ENCODE results near the gene DCC. TPM values are rescaled to one million over a fixed set of nuclear protein-coding genes. Genes with fewer than 3 reads are reported as not detected.

The DCC gene
- total RNA-seq, 1 experiment from 2014 or later, result not detected

DNA sequence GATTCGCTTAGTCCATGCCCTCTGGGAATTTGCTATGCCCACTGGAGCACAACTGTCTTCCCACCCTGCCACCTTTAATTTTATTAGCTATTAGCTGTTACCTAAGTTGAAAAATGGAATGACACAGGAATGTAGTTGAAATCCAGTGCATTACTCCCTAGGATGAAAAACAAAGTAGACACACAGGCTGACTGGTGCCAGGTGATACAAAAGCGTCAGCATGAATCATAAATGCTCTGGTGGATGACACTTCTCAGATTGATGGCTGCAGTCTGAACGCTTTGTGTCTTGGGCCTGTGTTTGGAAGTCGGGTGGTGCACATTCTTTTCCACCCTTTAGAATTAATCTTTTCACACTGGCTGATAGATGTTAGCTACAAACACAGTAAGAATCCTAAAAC is 802.0 kb downstream of the DCC start:
- Histone ChIP-seq H3K27me3 (replicated peaks) (no peaks in the 10 kb centered on the region), H3K4me3 (no peak overlapping the region), H3K27ac (no peak overlapping the region), H3K36me3 (no peaks in the 10 kb centered on the region), H3K9me3 (replicated peaks) (no peaks in the 10 kb centered on the region), H3K4me1 (replicated peaks) (no peaks in the 10 kb centered on the region)
- no peak for DNase-seq (ENCODE audit: low read depth in 1 of 2, low spot score in 2 of 2)

DNA sequence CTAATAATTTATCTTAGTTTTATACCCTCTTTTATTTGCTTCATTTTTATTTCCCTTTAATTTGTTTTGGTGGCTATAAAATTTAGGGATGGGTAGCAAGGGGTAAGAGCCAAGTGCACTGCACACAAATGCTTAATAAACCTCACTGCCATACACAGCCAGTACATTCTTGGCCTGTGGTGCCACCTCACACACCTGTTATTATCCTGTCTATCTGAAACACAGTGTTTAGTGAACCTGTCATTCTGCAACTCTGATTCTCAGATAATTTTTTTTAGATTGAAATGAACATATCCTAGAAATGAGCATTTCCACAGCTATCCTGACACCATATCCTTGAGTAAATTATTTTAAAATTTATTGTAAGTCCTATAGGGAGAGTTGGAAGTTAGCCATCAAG is 807.5 kb downstream of the DCC start:
- no peak overlapping the region for H3K27ac ChIP-seq
- H3K9me3 ChIP-seq (replicated peaks), result no peaks in the 10 kb centered on the region; the same call in 1 of the 2 replicates
- H3K4me1 ChIP-seq (replicated peaks), result no peaks in the 10 kb centered on the region
- no peak overlapping the region for H3K4me3 ChIP-seq
- no peak for DNase-seq (ENCODE audit: low read depth in 1 of 2, low spot score in 2 of 2)
- H3K27me3 ChIP-seq (replicated peaks), result no peaks in the 10 kb centered on the region
- H3K36me3 ChIP-seq, result no peaks in the 10 kb centered on the region

DNA sequence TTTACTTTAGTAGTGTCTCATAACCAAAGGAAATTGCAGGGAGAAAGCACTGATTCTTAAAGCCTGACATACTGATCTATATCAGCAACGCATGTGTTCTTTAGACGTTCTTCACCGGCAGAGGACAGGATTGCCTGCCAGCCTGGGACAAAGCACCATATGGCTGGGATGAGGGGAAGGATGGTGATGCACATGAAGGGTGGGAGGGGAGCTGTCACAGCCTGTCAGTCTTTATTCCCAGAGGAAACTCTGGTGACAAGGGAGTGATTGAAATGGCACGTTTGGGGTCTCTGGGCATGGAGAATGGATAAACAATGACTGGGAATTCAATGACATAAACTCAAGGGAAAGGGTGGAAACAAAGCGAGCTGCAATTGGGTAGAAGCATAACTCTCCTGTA is 808.1 kb downstream of the DCC start:
- H3K27me3 ChIP-seq (replicated peaks), result no peaks in the 10 kb centered on the region
- H3K36me3 ChIP-seq, result no peaks in the 10 kb centered on the region
- H3K4me3 ChIP-seq, result no peak overlapping the region
- no peaks in the 10 kb centered on the region for H3K4me1 ChIP-seq (replicated peaks)
- no peak overlapping the region for H3K27ac ChIP-seq
- no peak for DNase-seq (ENCODE audit: low read depth in 1 of 2, low spot score in 2 of 2)
- H3K9me3 ChIP-seq (replicated peaks), result no peaks in the 10 kb centered on the region; the same call in 1 of the 2 replicates

DNA sequence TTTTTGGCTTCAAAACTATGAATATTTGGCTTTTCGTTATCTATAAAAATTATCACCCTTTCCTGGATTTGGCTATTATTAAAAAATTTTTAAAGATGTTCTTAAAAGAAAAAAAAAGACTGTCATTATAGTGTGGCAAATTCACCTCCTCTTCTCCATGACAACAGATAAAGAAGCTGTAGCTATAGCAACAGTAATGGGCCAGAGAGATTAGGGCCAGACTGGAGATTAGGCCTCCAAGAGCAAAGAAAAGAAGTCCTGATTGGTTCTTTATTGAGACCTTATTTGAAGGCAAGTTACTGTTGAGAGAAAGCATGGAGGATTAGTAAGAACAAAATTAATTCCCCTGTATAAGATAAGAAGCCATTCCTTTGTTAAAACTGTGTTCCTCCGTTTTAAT is 812.5 kb downstream of the DCC start:
- no peaks in the 10 kb centered on the region for H3K4me1 ChIP-seq (replicated peaks)
- no peaks in the 10 kb centered on the region for H3K27me3 ChIP-seq (replicated peaks)
- H3K4me3 ChIP-seq, result no peak overlapping the region
- H3K36me3 ChIP-seq, result no peaks in the 10 kb centered on the region
- no peak overlapping the region for H3K27ac ChIP-seq
- peaks cover 2% of the 10 kb centered on the region for H3K9me3 ChIP-seq (replicated peaks)
- DNase-seq (ENCODE audit: low read depth in 1 of 2, low spot score in 2 of 2), result no peak

DNA sequence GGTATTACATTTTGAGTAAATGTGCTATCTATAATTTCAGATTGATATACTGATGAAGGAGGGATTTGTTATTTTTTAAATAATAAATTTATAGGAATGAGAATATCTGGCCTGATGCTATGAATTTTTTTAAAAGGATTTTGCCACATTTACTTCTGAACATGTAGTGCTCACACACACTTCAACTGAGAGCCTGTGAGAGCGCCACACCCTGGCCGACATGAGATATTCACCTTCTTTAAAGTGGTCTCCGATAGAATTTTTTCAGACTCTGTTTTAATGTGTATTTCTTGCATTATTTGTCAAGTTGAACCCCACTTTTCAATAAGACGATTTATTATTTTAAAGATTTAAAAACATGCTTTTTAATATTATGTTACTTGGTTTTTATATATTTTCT is 813.3 kb downstream of the DCC start:
- Histone ChIP-seq H3K36me3 (no peaks in the 10 kb centered on the region), H3K27me3 (replicated peaks) (no peaks in the 10 kb centered on the region), H3K27ac (no peak overlapping the region), H3K4me1 (replicated peaks) (no peaks in the 10 kb centered on the region), H3K9me3 (replicated peaks) (peaks cover 2% of the 10 kb centered on the region; the same call in 1 of the 2 replicates), H3K4me3 (no peak overlapping the region)
- DNase-seq (ENCODE audit: low read depth in 1 of 2, low spot score in 2 of 2), result no peak

DNA sequence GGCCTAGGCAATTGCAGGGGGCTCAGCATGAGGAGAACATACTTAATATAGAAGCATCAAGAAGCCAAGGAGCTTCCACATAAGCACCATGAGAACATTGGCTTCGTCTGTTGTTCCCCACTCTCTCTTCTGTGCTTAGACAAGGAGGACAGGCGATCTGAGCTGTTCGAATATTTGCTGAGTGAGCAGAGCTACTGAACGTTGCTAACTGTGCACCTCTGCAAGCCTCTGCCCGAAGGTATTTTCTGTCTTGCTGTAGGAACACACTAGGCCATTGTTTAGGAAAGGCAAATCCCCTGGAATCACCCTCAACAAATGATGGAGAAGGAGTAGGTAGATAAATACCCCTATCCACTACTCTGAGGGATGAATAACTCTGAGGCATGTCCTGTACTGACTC is 813.8 kb downstream of the DCC start:
- Histone ChIP-seq H3K4me1 (replicated peaks) (no peaks in the 10 kb centered on the region), H3K27me3 (replicated peaks) (no peaks in the 10 kb centered on the region), H3K27ac (no peak overlapping the region), H3K9me3 (replicated peaks) (peaks cover 2% of the 10 kb centered on the region; the same call in 1 of the 2 replicates), H3K36me3 (no peaks in the 10 kb centered on the region), H3K4me3 (no peak overlapping the region)
- DNase-seq (ENCODE audit: low read depth in 1 of 2, low spot score in 2 of 2), result no peak

DNA sequence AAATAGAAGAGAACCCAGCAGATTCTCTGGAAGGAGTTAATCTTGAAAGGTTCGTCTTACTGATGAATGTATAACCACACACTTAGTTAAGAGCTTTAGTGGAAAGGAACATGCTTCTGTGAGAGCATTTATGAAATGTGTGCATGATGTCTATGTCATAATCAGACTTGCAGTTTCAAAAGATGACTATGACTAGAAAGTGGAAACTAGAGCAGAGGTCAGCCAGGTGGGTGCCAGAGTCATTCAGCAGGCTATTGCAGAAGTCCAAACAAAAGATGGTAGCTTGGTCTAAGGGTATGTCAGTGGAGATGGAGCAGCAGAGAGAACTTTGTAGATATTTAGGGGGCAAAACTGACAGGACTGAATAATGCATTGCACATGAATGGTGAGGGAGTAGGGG is 825.8 kb downstream of the DCC start:
- H3K36me3 ChIP-seq, result no peaks in the 10 kb centered on the region
- no peak overlapping the region for H3K27ac ChIP-seq
- no peaks in the 10 kb centered on the region for H3K27me3 ChIP-seq (replicated peaks)
- DNase-seq (ENCODE audit: low read depth in 1 of 2, low spot score in 2 of 2), result no peak
- H3K4me3 ChIP-seq, result no peak overlapping the region
- no peaks in the 10 kb centered on the region for H3K4me1 ChIP-seq (replicated peaks)
- no peaks in the 10 kb centered on the region; the same call in none of the 2 replicates for H3K9me3 ChIP-seq (replicated peaks)

DNA sequence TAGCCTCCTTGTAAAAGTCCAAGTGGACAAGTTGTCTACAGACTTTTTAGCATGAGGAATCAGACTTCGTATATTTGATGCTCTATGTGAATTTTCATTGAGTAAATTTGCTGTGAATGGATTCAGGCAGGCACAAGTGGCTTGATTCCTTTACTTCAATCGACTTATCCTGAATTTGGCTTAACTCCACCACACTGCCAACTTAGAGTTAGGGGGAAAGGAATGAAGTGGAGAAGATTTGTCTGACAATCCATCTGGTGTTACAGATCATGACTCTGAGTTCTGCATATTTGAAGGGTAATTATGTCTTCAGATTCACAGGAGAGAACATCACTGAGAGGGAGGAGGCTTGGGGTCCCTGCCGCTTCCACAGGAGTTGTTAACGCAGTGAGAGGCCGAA is 829.3 kb downstream of the DCC start:
- no peak for DNase-seq (ENCODE audit: low read depth in 1 of 2, low spot score in 2 of 2)
- Histone ChIP-seq H3K9me3 (replicated peaks) (no peaks in the 10 kb centered on the region; the same call in 1 of the 2 replicates), H3K4me3 (no peak overlapping the region), H3K4me1 (replicated peaks) (no peaks in the 10 kb centered on the region), H3K27me3 (replicated peaks) (no peaks in the 10 kb centered on the region), H3K36me3 (no peaks in the 10 kb centered on the region), H3K27ac (no peak overlapping the region)

DNA sequence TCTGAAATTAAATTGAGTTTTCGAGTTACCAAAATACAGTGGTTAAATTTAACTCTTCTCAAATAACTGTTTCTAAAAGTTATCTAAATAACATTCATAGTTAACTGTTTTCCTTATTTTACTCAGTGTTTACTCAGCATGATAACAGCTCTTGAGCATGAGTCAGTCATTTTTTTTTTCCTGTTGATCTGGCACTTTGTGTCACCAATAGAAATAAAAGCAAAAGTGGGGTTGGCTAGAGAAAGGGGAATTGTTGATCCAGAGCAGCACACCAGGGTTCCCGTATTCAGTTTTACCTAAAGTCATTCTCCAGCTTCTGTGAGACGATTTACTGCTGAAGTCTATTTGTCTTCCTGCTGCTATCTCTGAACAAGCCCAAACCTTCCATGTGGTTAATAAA is 851.6 kb downstream of the DCC start:
- Histone ChIP-seq H3K27me3 (replicated peaks) (no peaks in the 10 kb centered on the region), H3K36me3 (no peaks in the 10 kb centered on the region)

DNA sequence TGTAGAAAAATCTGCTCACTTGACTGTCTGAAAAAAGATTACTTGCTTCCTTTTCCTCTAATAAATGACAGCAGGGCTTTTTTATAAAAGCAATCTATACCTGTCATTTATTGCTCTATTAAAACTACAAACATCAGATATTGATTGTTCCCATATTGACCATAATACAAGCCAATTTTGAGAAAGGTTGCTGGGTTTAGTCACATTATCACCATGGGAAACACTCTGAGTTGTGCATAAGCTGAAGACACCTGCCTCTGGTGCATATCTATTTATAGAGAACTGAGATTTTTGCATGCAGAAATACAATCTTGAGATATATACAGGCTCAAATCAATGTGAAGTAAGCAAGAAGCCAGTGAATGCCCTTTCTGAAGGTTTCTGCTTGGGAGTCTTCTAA is 853.9 kb downstream of the DCC start:
- no peak for DNase-seq (ENCODE audit: low read depth in 1 of 2, low spot score in 2 of 2)
- H3K9me3 ChIP-seq (replicated peaks), result no peaks in the 10 kb centered on the region; the same call in 1 of the 2 replicates
- H3K36me3 ChIP-seq, result no peaks in the 10 kb centered on the region
- H3K4me1 ChIP-seq (replicated peaks), result no peaks in the 10 kb centered on the region
- H3K27me3 ChIP-seq (replicated peaks), result no peaks in the 10 kb centered on the region
- H3K4me3 ChIP-seq, result no peak overlapping the region
- no peak overlapping the region for H3K27ac ChIP-seq

More for the DNA sequence above, 851.6 kb downstream of the DCC start:
- Histone ChIP-seq H3K4me1 (replicated peaks) (no peaks in the 10 kb centered on the region), H3K27ac (no peak overlapping the region), H3K9me3 (replicated peaks) (no peaks in the 10 kb centered on the region; the same call in 1 of the 2 replicates), H3K4me3 (no peak overlapping the region)
- no peak for DNase-seq (ENCODE audit: low read depth in 1 of 2, low spot score in 2 of 2)

DNA sequence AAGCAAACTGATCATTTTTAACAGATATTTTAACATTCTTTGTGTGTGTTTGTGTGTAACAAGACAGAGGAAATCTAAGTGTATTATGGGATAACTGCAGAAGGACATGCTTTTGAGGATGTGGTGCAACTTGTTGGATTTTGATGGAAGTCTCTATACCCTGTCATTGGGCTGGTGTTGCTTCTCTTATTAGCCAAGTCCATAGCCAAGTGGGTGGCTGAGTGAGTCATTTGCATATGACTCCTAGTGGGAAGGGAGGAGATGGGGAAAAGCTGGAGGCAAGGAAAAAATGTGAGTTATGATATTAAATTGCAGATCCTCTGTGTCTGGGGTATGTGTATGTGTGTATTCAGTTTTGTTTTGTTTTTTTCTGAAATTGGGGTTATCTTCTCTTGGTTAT is 879.9 kb downstream of the DCC start:
- Histone ChIP-seq H3K36me3 (no peaks in the 10 kb centered on the region), H3K4me1 (replicated peaks) (no peaks in the 10 kb centered on the region), H3K9me3 (replicated peaks) (peaks cover 5% of the 10 kb centered on the region; the same call in 1 of the 2 replicates), H3K4me3 (no peak overlapping the region), H3K27me3 (replicated peaks) (no peaks in the 10 kb centered on the region), H3K27ac (no peak overlapping the region)
- no peak for DNase-seq (ENCODE audit: low read depth in 1 of 2, low spot score in 2 of 2)

DNA sequence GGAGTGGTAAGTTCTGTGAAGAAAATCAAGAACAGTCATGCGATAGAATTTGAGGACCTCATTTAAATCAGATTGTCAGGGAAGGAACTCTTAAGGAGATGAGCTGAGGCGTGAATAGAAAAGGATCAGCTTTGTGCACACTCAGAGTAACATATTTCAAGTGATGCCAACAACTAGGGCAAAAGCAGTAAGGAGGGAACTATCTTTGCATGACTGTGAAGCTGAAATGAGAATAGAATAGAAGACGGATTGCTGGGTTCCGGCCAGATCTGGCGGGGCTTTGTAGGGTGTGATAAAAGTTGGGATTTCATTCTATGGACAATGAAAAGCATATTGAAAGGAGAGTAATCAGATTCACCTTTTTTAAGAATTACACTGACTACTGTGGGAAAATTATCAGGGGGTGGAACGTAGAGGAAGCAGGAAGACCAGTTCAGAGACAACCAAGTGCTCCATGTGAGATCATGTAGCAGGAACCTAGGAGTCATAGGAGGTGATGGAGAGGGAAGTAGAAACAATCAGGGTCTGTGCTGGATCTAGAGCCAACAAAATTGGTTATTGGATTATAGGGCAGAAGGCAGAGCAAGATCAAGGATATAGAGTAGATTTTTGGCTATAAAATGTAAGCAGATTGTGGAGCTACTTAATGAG is 884.3 kb downstream of the DCC start:
- no peak for DNase-seq (ENCODE audit: low read depth in 1 of 2, low spot score in 2 of 2)
- H3K27me3 ChIP-seq (replicated peaks), result no peaks in the 10 kb centered on the region
- H3K4me1 ChIP-seq (replicated peaks), result no peaks in the 10 kb centered on the region
- H3K27ac ChIP-seq, result no peak overlapping the region
- peaks cover 5% of the 10 kb centered on the region; the same call in 1 of the 2 replicates for H3K9me3 ChIP-seq (replicated peaks)
- no peaks in the 10 kb centered on the region for H3K36me3 ChIP-seq
- H3K4me3 ChIP-seq, result no peak overlapping the region

DNA sequence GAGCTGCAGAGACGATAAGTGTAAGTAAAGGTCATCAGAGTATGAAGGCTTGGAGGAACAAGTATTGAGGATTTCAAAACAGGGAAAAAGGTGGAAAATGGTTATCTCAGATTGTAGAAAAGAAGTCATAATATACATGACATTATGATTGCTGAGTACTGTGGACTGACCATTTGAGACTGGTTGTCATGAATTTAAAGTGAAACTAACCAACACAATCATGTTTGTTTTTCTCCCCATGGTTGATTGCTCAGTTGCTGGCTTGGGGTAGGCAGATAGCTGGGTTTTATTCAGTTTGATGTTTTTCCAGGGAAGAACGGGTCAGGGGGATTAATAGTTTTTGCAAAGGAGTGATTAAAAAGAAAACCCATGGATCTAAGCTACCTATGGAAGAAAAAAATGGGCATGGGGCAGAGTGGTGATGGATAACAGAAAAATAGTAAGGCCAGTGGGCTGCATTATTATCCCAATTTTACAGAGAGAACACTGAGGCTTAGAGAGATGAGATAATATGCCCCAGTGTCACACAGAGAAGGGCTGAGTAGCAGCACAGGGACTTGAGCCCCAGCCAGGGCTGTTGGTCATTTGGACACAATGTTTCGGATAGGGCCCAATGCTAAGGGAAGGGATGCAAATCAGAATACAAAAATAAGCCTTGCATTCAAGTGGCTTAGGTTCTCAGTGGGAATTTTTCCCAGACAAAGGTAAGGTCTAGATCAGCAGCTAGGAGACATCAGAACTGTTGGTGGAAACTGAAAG is 885.7 kb downstream of the DCC start:
- Histone ChIP-seq H3K27me3 (replicated peaks) (no peaks in the 10 kb centered on the region), H3K36me3 (no peaks in the 10 kb centered on the region), H3K4me1 (replicated peaks) (no peaks in the 10 kb centered on the region), H3K4me3 (no peak overlapping the region), H3K9me3 (replicated peaks) (peaks cover 5% of the 10 kb centered on the region; the same call in 1 of the 2 replicates), H3K27ac (no peak overlapping the region)
- no peak for DNase-seq (ENCODE audit: low read depth in 1 of 2, low spot score in 2 of 2)

DNA sequence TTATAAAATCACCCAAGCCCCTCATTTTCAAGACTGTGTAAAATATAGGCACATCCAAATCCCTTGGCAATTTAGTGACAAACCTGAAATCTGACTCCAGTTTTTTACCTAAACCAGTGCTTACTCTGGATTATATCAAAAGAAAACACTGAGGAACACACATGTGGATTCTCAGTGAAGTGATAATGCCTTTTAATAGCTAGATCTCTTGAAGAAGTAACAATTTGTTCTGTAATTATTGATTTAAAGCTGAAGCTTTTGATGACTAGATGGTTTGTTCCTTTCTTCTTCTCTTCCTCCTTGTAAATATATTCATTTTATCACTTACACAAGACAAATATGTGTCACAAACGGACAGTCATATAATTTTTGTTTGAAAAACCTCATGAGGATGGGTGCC is 894.6 kb downstream of the DCC start:
- no peaks in the 10 kb centered on the region for H3K4me1 ChIP-seq (replicated peaks)
- no peaks in the 10 kb centered on the region for H3K36me3 ChIP-seq
- no peak for DNase-seq (ENCODE audit: low read depth in 1 of 2, low spot score in 2 of 2)
- no peak overlapping the region for H3K4me3 ChIP-seq
- H3K27ac ChIP-seq, result no peak overlapping the region
- H3K27me3 ChIP-seq (replicated peaks), result no peaks in the 10 kb centered on the region
- H3K9me3 ChIP-seq (replicated peaks), result no peaks in the 10 kb centered on the region
